H9 (cell line): ENCODE results near the gene TPX2. TPM values are rescaled to one million over a fixed set of nuclear protein-coding genes. Genes with fewer than 3 reads are reported as not detected.

Source experiments
- DNase-seq: peaks from one replicate; pipeline ENCODE4 v3.0.0-alpha.2; 2017
- H2AFZ ChIP-seq: one replicate; pipeline ENCODE4 v1.6.1; 2013; ENCODE audit warnings: mild to moderate bottlenecking, low read length, control low read depth, moderate library complexity
- H2AK5ac ChIP-seq: 2 replicates; pipeline ENCODE4 v1.6.1; 2013; ENCODE audit warnings: low read length, control low read depth, mixed read lengths; ENCODE audit not compliant: insufficient read length
- H2BK120ac ChIP-seq: one replicate; pipeline ENCODE4 v1.6.1; 2013; ENCODE audit warnings: low read depth, mild to moderate bottlenecking, low read length, control low read depth, inconsistent platforms; ENCODE audit not compliant: poor library complexity, severe bottlenecking
- H2BK12ac ChIP-seq: 2 replicates; pipeline ENCODE4 v1.6.1; 2013; ENCODE audit warnings: low read length, control low read depth, mixed read lengths, low read depth; ENCODE audit not compliant: insufficient read length
- H2BK15ac ChIP-seq: 2 replicates; pipeline ENCODE4 v1.6.1; 2013; ENCODE audit warnings: low read depth, low read length, control low read depth
- H2BK20ac ChIP-seq: one replicate; pipeline ENCODE4 v1.6.1; 2013; ENCODE audit warnings: low read depth, mild to moderate bottlenecking, low read length, control low read depth, inconsistent platforms; ENCODE audit not compliant: poor library complexity, severe bottlenecking
- H2BK5ac ChIP-seq: 2 replicates; pipeline ENCODE4 v1.6.1; 2013; ENCODE audit warnings: low read length, control low read depth, mixed read lengths; ENCODE audit not compliant: insufficient read length
- H3K14ac ChIP-seq: 2 replicates; pipeline ENCODE4 v1.6.1; 2013; ENCODE audit warnings: low read length, control low read depth; ENCODE audit not compliant: insufficient read depth
- H3K18ac ChIP-seq: 2 replicates; pipeline ENCODE4 v1.6.1; 2013; ENCODE audit warnings: low read depth, mild to moderate bottlenecking, mixed read lengths, low read length, control low read depth; ENCODE audit not compliant: insufficient read length
- H3K23ac ChIP-seq: 2 replicates; pipeline ENCODE4 v1.6.1; 2013; ENCODE audit warnings: low read length, control low read depth, mixed read lengths, low read depth; ENCODE audit not compliant: insufficient read length
- H3K23me2 ChIP-seq: 2 replicates; pipeline ENCODE4 v1.6.1; 2013; ENCODE audit warnings: low read depth, mild to moderate bottlenecking, mixed read lengths, low read length, control low read depth; ENCODE audit not compliant: insufficient read length, poor library complexity, severe bottlenecking
- H3K27ac ChIP-seq: 2 replicates; pipeline ENCODE4 v1.5.1; 2013; ENCODE audit warnings: low read length, control low read depth, mixed read lengths, low read depth; ENCODE audit not compliant: insufficient read length
- H3K27me3 ChIP-seq: 2 replicates; pipeline ENCODE4 v1.6.1; 2013; ENCODE audit warnings: low read length, control low read depth, inconsistent platforms; ENCODE audit not compliant: insufficient read depth
- H3K4ac ChIP-seq: 2 replicates; pipeline ENCODE4 v1.6.1; 2013; ENCODE audit warnings: low read depth, mild to moderate bottlenecking, control low read depth, inconsistent platforms, low read length, moderate library complexity
- H3K4me1 ChIP-seq: 2 replicates; pipeline ENCODE4 v1.6.1; 2013; ENCODE audit warnings: low read length, control low read depth, inconsistent platforms; ENCODE audit not compliant: insufficient read depth
- H3K4me2 ChIP-seq: 2 replicates; pipeline ENCODE4 v1.6.1; 2013; ENCODE audit warnings: low read length, control low read depth, mixed read lengths; ENCODE audit not compliant: insufficient read length, insufficient read depth
- H3K56ac ChIP-seq: 2 replicates; pipeline ENCODE4 v1.6.1; 2013; ENCODE audit warnings: low read depth, mild to moderate bottlenecking, mixed read lengths, low read length, control low read depth; ENCODE audit not compliant: insufficient read length
- H3K79me1 ChIP-seq: 2 replicates; pipeline ENCODE4 v1.6.1; 2013; ENCODE audit warnings: low read depth, mild to moderate bottlenecking, moderate library complexity, low read length, control low read depth, inconsistent platforms; ENCODE audit not compliant: insufficient read depth, poor library complexity, severe bottlenecking
- H3K79me2 ChIP-seq: 2 replicates; pipeline ENCODE4 v1.6.1; 2013; ENCODE audit warnings: low read length, control low read depth, inconsistent platforms; ENCODE audit not compliant: insufficient read depth
- H3K9ac ChIP-seq: 2 replicates; pipeline ENCODE4 v1.6.1; 2013; ENCODE audit warnings: low read length, control low read depth, mixed read lengths; ENCODE audit not compliant: insufficient read length; ENCODE audit errors: extremely low read depth
- H3K9me3 ChIP-seq: one replicate; pipeline ENCODE4 v1.6.1; 2013; ENCODE audit warnings: low read depth, low read length, inconsistent platforms; ENCODE audit not compliant: control insufficient read depth
- H3T11ph ChIP-seq: one replicate; pipeline ENCODE4 v1.6.1; 2013; ENCODE audit warnings: mild to moderate bottlenecking, low read length, control low read depth, inconsistent platforms
- H4K20me1 ChIP-seq: one replicate; pipeline ENCODE4 v1.6.1; 2013; ENCODE audit not compliant: control insufficient read depth, insufficient read length, insufficient read depth
- H4K5ac ChIP-seq: 2 replicates; pipeline ENCODE4 v1.6.1; 2013; ENCODE audit warnings: low read depth, mild to moderate bottlenecking, mixed read lengths, low read length, control low read depth; ENCODE audit not compliant: insufficient read length
- H4K8ac ChIP-seq: replicated peaks from 2 replicates; pipeline ENCODE4 v1.6.1; 2013; ENCODE audit warnings: low read length, control low read depth, mixed read lengths, low read depth; ENCODE audit not compliant: insufficient read length
- H4K91ac ChIP-seq: 2 replicates; pipeline ENCODE4 v1.6.1; 2013; ENCODE audit warnings: low read depth, mild to moderate bottlenecking, moderate library complexity, mixed read lengths, low read length, control low read depth; ENCODE audit not compliant: insufficient read length
- H3K27ac Mint-ChIP-seq, 3 experiments: 2 replicates in 2 of 3; 3 replicates in 1 of 3; pipeline ENCODE4 v1.8.0; 2020 to 2021; ENCODE audit warnings: mixed read lengths in 3 of 3, mild to moderate bottlenecking in 1 of 3, moderate library complexity in 1 of 3
- H3K27me3 Mint-ChIP-seq: 2 replicates; pipeline ENCODE4 v1.8.0; 2021; ENCODE audit warnings: low read depth, mild to moderate bottlenecking, moderate library complexity, mixed read lengths
- H3K36me3 Mint-ChIP-seq, 3 experiments: 2 replicates in 2 of 3; 3 replicates in 1 of 3; pipeline ENCODE4 v1.8.0; 2020 to 2021; ENCODE audit warnings: low read depth in 3 of 3, mixed read lengths in 3 of 3; ENCODE audit not compliant: insufficient read depth in 1 of 3
- H3K4me1 Mint-ChIP-seq, 2 experiments: 2 replicates each; pipeline ENCODE4 v1.8.0; 2020; ENCODE audit warnings: mixed read lengths in 2 of 2
- H3K4me3 Mint-ChIP-seq, 2 experiments: 2 replicates in 1 of 2; 3 replicates in 1 of 2; pipeline ENCODE4 v1.8.0; 2020 to 2021; ENCODE audit warnings: mild to moderate bottlenecking in 2 of 2, mixed read lengths in 2 of 2, moderate library complexity in 1 of 2
- H3K9me3 Mint-ChIP-seq, 2 experiments: 2 replicates in 1 of 2; 3 replicates in 1 of 2; pipeline ENCODE4 v1.8.0; 2020; ENCODE audit warnings: mild to moderate bottlenecking in 2 of 2, mixed read lengths in 2 of 2, moderate library complexity in 1 of 2
- WGBS: extraction: QIAGEN DNeasy Blood & Tissue Kit; methylation state at CpG from one replicate; pipeline ENCODE4 v1.1.7; 2013; ENCODE audit warnings: missing lambda C conversion rate, low lambda C conversion rate, mixed read lengths; ENCODE audit not compliant: insufficient read length; ENCODE audit errors: extremely low coverage; 5-methylcytosine and 5-hydroxymethylcytosine counted together
- total RNA-seq: library from RNA; stranded (reverse); gene quantifications from 2 replicates; pipeline ENCODE4 v1.2.1, GENCODE V29; 2021
- TF ChIP-seq, protein P1 (sequence below): fragments of 200-600 bp; sonication (generic); conservative IDR thresholded peaks from 3 replicates; pipeline ENCODE4 v1.8.0; 2021; ENCODE audit warnings: antibody characterized with exemption, mild to moderate bottlenecking

Gene TPX2
- total RNA-seq, 1 experiment from 2014 or later = 161 TPM

DNA sequence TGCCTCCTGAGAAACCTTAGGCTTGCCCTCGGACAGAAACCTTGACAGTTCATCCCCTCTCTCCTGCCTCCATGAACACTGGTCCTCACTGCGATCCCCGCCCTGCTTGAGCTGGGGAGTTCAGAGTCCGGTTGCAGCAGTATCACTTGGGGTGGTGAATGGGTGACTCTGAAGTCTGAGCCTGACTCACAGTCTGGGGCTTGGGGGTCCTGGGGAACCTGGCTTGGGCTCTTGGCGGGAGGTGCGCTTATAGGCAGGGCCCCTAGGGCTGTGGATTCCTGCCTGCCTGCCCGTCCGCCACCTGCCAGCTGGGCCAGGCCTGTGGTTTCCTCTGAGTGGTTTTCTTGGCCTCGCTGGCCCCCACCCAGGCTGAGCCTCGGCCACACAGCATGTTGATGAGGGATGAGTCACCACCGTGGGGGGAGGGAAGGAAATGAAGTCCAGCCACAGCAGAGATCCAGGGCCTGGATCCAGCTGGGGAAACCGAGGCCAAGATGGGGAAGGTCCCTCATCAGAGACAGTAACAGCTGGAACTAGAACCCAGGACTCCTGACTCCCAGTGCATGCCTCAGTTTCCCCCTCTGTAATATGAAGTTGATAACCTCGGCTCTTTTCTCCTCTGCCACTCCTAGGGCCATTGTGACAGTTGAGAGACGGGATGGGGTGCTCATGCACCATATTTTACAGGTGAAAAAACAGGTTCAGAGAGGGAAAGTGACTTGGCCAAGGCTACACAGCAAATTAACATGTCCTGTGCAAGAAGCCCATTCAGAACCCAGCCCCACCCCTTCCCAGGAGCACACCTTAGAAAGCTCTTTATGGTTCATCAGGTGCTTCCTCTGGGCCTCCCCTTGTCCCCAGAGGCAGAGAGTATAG, 97.1 kb downstream of the TPX2 start:
- peak overlapping the region in 1 of 3 experiments; percentile 40; a peak in 1 of 7 replicates for H3K27ac Mint-ChIP-seq
- Histone ChIP-seq H4K8ac (no peak overlapping the region), H4K91ac (no peak overlapping the region), H3K56ac (no peak overlapping the region), H3K23ac (no peak overlapping the region), H3K4me2 (no peak overlapping the region), H3K4me1 (no peaks in the 10 kb centered on the region; the same call in 1 of the 2 replicates), H3K9ac (no peak overlapping the region), H3K14ac (no peak overlapping the region), H2BK20ac (no peak overlapping the region), H4K5ac (no peak overlapping the region), H2AK5ac (no peak overlapping the region), H2AFZ (no peak overlapping the region), H2BK120ac (no peak overlapping the region), H3K18ac (no peak overlapping the region), H2BK5ac (no peak overlapping the region), H3K79me2 (no peaks in the 10 kb centered on the region), H2BK12ac (no peak overlapping the region), H3K79me1 (no peaks in the 10 kb centered on the region), H3K27me3 (no peaks in the 10 kb centered on the region), H3K27ac (no peak overlapping the region), H3K9me3 (no peaks in the 10 kb centered on the region), H2BK15ac (no peak overlapping the region), H4K20me1 (no peaks in the 10 kb centered on the region), H3T11ph (no peak overlapping the region), H3K4ac (no peak overlapping the region), H3K23me2 (no peaks in the 10 kb centered on the region)
- TF ChIP-seq, protein P1, sequence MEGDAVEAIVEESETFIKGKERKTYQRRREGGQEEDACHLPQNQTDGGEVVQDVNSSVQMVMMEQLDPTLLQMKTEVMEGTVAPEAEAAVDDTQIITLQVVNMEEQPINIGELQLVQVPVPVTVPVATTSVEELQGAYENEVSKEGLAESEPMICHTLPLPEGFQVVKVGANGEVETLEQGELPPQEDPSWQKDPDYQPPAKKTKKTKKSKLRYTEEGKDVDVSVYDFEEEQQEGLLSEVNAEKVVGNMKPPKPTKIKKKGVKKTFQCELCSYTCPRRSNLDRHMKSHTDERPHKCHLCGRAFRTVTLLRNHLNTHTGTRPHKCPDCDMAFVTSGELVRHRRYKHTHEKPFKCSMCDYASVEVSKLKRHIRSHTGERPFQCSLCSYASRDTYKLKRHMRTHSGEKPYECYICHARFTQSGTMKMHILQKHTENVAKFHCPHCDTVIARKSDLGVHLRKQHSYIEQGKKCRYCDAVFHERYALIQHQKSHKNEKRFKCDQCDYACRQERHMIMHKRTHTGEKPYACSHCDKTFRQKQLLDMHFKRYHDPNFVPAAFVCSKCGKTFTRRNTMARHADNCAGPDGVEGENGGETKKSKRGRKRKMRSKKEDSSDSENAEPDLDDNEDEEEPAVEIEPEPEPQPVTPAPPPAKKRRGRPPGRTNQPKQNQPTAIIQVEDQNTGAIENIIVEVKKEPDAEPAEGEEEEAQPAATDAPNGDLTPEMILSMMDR = no peak
- H3K36me3 Mint-ChIP-seq = no peaks in the 10 kb centered on the region
- H3K4me3 Mint-ChIP-seq = no peak overlapping the region
- H3K27me3 Mint-ChIP-seq = peaks cover 2% of the 10 kb centered on the region
- H3K9me3 Mint-ChIP-seq = no peaks in the 10 kb centered on the region
- DNase-seq = no peak
- WGBS = no CpG with 5 or more reads among the region's 14 CpGs
- peaks cover 20 to 21% of the 10 kb centered on the region in 2 experiments for H3K4me1 Mint-ChIP-seq
